Measurements from ENCODE around the gene ZNF662. TPM values are rescaled to one million over a fixed set of nuclear protein-coding genes. Genes with fewer than 3 reads are reported as not detected.

ZNF662 gene
- total and polyA plus RNA-seq, 9 of the 15 experiments (the other 6 are each of a cell fraction or from before 2014, with no cell fraction given) = 0.07 to 0.55 (median 0.27) TPM

DNA sequence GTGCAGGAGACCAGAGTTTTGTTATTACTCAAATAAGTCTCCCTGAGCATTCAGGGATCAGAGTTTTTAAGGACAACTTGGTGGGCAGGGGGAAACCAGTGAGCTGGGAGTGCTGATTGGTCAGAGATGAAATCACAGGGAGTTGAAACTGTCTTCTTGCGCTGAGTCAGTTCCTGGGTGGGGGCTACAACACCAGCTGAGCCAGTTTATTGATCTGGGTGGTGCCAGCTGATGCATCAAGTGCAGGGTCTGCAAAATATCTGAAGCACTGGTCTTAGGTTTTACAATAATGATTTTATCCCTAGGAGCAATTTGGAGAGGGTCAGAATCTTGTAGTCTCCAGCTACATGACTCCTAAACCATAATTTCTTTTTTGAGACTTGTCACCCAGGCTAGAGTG lies 13.8 kb upstream of the ZNF662 start (continued):
- TF ChIP-seq, protein P1, sequence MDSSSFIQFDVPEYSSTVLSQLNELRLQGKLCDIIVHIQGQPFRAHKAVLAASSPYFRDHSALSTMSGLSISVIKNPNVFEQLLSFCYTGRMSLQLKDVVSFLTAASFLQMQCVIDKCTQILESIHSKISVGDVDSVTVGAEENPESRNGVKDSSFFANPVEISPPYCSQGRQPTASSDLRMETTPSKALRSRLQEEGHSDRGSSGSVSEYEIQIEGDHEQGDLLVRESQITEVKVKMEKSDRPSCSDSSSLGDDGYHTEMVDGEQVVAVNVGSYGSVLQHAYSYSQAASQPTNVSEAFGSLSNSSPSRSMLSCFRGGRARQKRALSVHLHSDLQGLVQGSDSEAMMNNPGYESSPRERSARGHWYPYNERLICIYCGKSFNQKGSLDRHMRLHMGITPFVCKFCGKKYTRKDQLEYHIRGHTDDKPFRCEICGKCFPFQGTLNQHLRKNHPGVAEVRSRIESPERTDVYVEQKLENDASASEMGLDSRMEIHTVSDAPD (CRISPR knock-in tag; IDR thresholded peaks at IDR 0.05) = no peak
- TF ChIP-seq YY1 (IDR thresholded peaks at IDR 0.05; ENCODE audit: borderline replicate concordance in 1 of 3, control insufficient read depth in 1 of 3, extremely low read depth in 1 of 3, insufficient read depth in 3 of 3, insufficient read length in 1 of 3, insufficient replicate concordance in 2 of 3, low read depth in 1 of 3, low read length in 2 of 3) (no peak), ZNF224 (CRISPR knock-in tag; IDR thresholded peaks at IDR 0.05) (no peak), XRCC5 (IDR thresholded peaks at IDR 0.05; ENCODE audit: low read depth, low read length) (no peak), MCM2 (IDR thresholded peaks at IDR 0.05; ENCODE audit: low read depth) (no peak), FOSL1 (tag; conservative IDR thresholded peaks at IDR 0.05) (peak; percentile 59), ZNF143 (CRISPR knock-in tag; IDR thresholded peaks at IDR 0.05) (no peak), SMARCA4 (IDR thresholded peaks at IDR 0.05) (0 out of 2 replicates have a peak, but pooled peaks have one; percentile 19), GATA2 (CRISPR knock-in tag; IDR thresholded peaks at IDR 0.05) (no peak), ASH1L (IDR thresholded peaks at IDR 0.05; ENCODE audit: borderline replicate concordance, low read depth, partially characterized antibody) (no peak), DPF2 (IDR thresholded peaks at IDR 0.05) (peak; percentile 56; the same call in 1 of the 2 replicates)
- TF ChIP-seq, protein P2, sequence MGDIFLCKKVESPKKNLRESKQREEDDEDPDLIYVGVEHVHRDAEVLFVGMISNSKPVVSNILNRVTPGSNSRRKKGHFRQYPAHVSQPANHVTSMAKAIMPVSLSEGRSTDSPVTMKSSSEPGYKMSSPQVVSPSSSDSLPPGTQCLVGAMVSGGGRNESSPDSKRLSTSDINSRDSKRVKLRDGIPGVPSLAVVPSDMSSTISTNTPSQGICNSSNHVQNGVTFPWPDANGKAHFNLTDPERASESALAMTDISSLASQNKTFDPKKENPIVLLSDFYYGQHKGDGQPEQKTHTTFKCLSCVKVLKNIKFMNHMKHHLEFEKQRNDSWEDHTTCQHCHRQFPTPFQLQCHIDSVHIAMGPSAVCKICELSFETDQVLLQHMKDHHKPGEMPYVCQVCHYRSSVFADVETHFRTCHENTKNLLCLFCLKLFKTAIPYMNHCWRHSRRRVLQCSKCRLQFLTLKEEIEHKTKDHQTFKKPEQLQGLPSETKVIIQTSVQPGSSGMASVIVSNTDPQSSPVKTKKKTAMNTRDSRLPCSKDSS (IDR thresholded peaks at IDR 0.05; ENCODE audit: low read depth, partially characterized antibody) = no peak
- TF ChIP-seq, protein P3, sequence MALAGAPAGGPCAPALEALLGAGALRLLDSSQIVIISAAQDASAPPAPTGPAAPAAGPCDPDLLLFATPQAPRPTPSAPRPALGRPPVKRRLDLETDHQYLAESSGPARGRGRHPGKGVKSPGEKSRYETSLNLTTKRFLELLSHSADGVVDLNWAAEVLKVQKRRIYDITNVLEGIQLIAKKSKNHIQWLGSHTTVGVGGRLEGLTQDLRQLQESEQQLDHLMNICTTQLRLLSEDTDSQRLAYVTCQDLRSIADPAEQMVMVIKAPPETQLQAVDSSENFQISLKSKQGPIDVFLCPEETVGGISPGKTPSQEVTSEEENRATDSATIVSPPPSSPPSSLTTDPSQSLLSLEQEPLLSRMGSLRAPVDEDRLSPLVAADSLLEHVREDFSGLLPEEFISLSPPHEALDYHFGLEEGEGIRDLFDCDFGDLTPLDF (CRISPR knock-in tag; IDR thresholded peaks at IDR 0.05) = no peak
- TF ChIP-seq, protein P4, sequence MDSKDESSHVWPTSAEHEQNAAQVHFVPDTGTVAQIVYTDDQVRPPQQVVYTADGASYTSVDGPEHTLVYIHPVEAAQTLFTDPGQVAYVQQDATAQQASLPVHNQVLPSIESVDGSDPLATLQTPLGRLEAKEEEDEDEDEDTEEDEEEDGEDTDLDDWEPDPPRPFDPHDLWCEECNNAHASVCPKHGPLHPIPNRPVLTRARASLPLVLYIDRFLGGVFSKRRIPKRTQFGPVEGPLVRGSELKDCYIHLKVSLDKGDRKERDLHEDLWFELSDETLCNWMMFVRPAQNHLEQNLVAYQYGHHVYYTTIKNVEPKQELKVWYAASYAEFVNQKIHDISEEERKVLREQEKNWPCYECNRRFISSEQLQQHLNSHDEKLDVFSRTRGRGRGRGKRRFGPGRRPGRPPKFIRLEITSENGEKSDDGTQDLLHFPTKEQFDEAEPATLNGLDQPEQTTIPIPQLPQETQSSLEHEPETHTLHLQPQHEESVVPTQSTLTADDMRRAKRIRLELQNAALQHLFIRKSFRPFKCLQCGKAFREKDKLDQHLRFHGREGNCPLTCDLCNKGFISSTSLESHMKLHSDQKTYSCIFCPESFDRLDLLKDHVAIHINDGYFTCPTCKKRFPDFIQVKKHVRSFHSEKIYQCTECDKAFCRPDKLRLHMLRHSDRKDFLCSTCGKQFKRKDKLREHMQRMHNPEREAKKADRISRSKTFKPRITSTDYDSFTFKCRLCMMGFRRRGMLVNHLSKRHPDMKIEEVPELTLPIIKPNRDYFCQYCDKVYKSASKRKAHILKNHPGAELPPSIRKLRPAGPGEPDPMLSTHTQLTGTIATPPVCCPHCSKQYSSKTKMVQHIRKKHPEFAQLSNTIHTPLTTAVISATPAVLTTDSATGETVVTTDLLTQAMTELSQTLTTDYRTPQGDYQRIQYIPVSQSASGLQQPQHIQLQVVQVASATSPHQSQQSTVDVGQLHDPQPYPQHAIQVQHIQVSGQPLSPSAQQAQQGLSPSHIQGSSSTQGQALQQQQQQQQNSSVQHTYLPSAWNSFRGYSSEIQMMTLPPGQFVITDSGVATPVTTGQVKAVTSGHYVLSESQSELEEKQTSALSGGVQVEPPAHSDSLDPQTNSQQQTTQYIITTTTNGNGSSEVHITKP (IDR thresholded peaks at IDR 0.05; ENCODE audit: partially characterized antibody) = peak; percentile 75
- TF ChIP-seq, protein P5, sequence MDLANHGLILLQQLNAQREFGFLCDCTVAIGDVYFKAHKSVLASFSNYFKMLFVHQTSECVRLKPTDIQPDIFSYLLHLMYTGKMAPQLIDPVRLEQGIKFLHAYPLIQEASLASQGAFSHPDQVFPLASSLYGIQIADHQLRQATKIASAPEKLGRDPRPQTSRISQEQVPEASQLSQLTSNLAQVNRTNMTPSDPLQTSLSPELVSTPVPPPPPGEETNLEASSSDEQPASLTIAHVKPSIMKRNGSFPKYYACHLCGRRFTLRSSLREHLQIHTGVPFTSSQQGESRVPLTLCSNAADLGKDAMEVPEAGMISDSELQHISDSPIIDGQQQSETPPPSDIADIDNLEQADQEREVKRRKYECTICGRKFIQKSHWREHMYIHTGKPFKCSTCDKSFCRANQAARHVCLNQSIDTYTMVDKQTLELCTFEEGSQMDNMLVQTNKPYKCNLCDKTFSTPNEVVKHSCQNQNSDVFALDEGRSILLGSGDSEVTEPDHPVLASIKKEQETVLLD (IDR thresholded peaks at IDR 0.05) = no peak
- TF ChIP-seq, protein P6, sequence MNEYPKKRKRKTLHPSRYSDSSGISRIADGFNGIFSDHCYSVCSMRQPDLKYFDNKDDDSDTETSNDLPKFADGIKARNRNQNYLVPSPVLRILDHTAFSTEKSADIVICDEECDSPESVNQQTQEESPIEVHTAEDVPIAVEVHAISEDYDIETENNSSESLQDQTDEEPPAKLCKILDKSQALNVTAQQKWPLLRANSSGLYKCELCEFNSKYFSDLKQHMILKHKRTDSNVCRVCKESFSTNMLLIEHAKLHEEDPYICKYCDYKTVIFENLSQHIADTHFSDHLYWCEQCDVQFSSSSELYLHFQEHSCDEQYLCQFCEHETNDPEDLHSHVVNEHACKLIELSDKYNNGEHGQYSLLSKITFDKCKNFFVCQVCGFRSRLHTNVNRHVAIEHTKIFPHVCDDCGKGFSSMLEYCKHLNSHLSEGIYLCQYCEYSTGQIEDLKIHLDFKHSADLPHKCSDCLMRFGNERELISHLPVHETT (CRISPR knock-in tag; conservative IDR thresholded peaks at IDR 0.05 in 1 of 2, IDR thresholded peaks at IDR 0.05 in 1 of 2) = no peak

Data from K562 (cell line).